Effector memory CD4-positive, alpha-beta T cell (primary cell): ENCODE measurements around the gene SPART.

ENCODE experiments used
- DNase-seq, 3 donors: peaks; one replicate each; pipeline ENCODE4 v3.0.0-alpha.2; 2020
- H3K27ac ChIP-seq: 2 replicates; pipeline ENCODE4 v1.7.0; 2013; ENCODE audit warnings: mild to moderate bottlenecking, low read length, moderate library complexity; ENCODE audit not compliant: insufficient read depth, poor library complexity, severe bottlenecking
- H3K27me3 ChIP-seq: replicated peaks from 2 replicates; pipeline ENCODE4 v1.7.0; 2013; ENCODE audit warnings: mild to moderate bottlenecking, low read length; ENCODE audit not compliant: insufficient read depth, control insufficient read depth, poor library complexity, severe bottlenecking
- H3K36me3 ChIP-seq: 2 replicates; pipeline ENCODE4 v1.7.0; 2013; ENCODE audit warnings: mild to moderate bottlenecking, low read length, moderate library complexity; ENCODE audit not compliant: control insufficient read depth, insufficient read depth
- H3K4me1 ChIP-seq: 2 replicates; pipeline ENCODE4 v1.7.0; 2013; ENCODE audit warnings: low read length, mild to moderate bottlenecking; ENCODE audit not compliant: control insufficient read depth, insufficient read depth, poor library complexity, severe bottlenecking
- H3K4me3 ChIP-seq: 2 replicates; pipeline ENCODE4 v1.7.0; 2013; ENCODE audit warnings: low read length, low read depth, mild to moderate bottlenecking; ENCODE audit not compliant: insufficient read depth, poor library complexity, severe bottlenecking
- H3K9me3 ChIP-seq: 2 replicates; pipeline ENCODE4 v1.7.0; 2013; ENCODE audit warnings: mild to moderate bottlenecking, low read length, moderate library complexity; ENCODE audit not compliant: control insufficient read depth

The SPART gene

GRCh38 chr13:36355632-36356031, 9.4 kb upstream of the SPART start:
- no peaks in the 10 kb centered on the region for H3K27me3 ChIP-seq
- H3K4me3 ChIP-seq = no peak overlapping the region
- no peak for DNase-seq
- H3K4me1 ChIP-seq = no peaks in the 10 kb centered on the region
- no peaks in the 10 kb centered on the region for H3K9me3 ChIP-seq
- no peak overlapping the region for H3K27ac ChIP-seq
- no peaks in the 10 kb centered on the region for H3K36me3 ChIP-seq

- Histone ChIP-seq H3K4me1 (no peaks in the 10 kb centered on the region), H3K9me3 (no peaks in the 10 kb centered on the region), H3K27me3 (peaks cover under 1% of the 10 kb centered on the region), H3K4me3 (no peak overlapping the region), H3K27ac (no peak overlapping the region), H3K36me3 (no peaks in the 10 kb centered on the region)
- no peak for DNase-seq
Observed at GRCh38 chr13:36354842-36355623, 8.8 kb upstream of the SPART start.

- Histone ChIP-seq H3K36me3 (no peaks in the 10 kb centered on the region), H3K4me3 (no peak overlapping the region), H3K4me1 (no peaks in the 10 kb centered on the region), H3K27me3 (peaks cover 2% of the 10 kb centered on the region), H3K27ac (no peak overlapping the region), H3K9me3 (no peaks in the 10 kb centered on the region)
- no peak for DNase-seq
Observed at GRCh38 chr13:36353001-36353400, 6.8 kb upstream of the SPART start.

GRCh38 chr13:36352350-36352749, 6.2 kb upstream of the SPART start:
- no peak overlapping the region for H3K4me3 ChIP-seq
- H3K4me1 ChIP-seq = no peaks in the 10 kb centered on the region
- H3K36me3 ChIP-seq = no peaks in the 10 kb centered on the region
- no peak for DNase-seq
- H3K27ac ChIP-seq = no peak overlapping the region
- no peaks in the 10 kb centered on the region for H3K9me3 ChIP-seq
- H3K27me3 ChIP-seq = peaks cover 2% of the 10 kb centered on the region

GRCh38 chr13:36347531-36348210, 1.5 kb upstream of the SPART start:
- Histone ChIP-seq H3K27me3 (peaks cover 2% of the 10 kb centered on the region), H3K27ac (no peak overlapping the region), H3K4me1 (peaks cover 8% of the 10 kb centered on the region), H3K9me3 (no peaks in the 10 kb centered on the region), H3K36me3 (no peaks in the 10 kb centered on the region), H3K4me3 (no peak overlapping the region)
- no peak for DNase-seq

- H3K27me3 ChIP-seq = peaks cover 2% of the 10 kb centered on the region
- peak overlapping the region; percentile 80 for H3K4me3 ChIP-seq
- DNase-seq = peak; percentile 25 to 38 (median 30)
- H3K27ac ChIP-seq = peak overlapping the region; percentile 91
- peaks cover 8% of the 10 kb centered on the region for H3K4me1 ChIP-seq
- H3K9me3 ChIP-seq = no peaks in the 10 kb centered on the region
- no peaks in the 10 kb centered on the region for H3K36me3 ChIP-seq
Observed at GRCh38 chr13:36345438-36346221, 564 bp downstream of the SPART start.

GRCh38 chr13:36344886-36345437, 1.2 kb downstream of the SPART start:
- H3K27ac ChIP-seq = peak overlapping the region; percentile 91

GRCh38 chr13:36344173-36344572, 2.0 kb downstream of the SPART start:
- Histone ChIP-seq H3K36me3 (no peaks in the 10 kb centered on the region), H3K4me3 (no peak overlapping the region), H3K9me3 (no peaks in the 10 kb centered on the region), H3K27ac (no peak overlapping the region), H3K27me3 (no peaks in the 10 kb centered on the region), H3K4me1 (peaks cover 8% of the 10 kb centered on the region)
- DNase-seq = no peak

More at GRCh38 chr13:36344886-36345437, 1.2 kb downstream of the SPART start:
- H3K4me3 ChIP-seq = peak overlapping the region; percentile 80
- H3K4me1 ChIP-seq = peaks cover 8% of the 10 kb centered on the region
- no peaks in the 10 kb centered on the region for H3K9me3 ChIP-seq
- H3K27me3 ChIP-seq = peaks cover 1% of the 10 kb centered on the region
- H3K36me3 ChIP-seq = no peaks in the 10 kb centered on the region
- peak; percentile 1 to 13 (median 7) for DNase-seq

GRCh38 chr13:36343766-36344165, 2.4 kb downstream of the SPART start:
- Histone ChIP-seq H3K27me3 (no peaks in the 10 kb centered on the region), H3K27ac (no peak overlapping the region), H3K4me3 (no peak overlapping the region), H3K9me3 (no peaks in the 10 kb centered on the region), H3K4me1 (peaks cover 8% of the 10 kb centered on the region), H3K36me3 (no peaks in the 10 kb centered on the region)
- DNase-seq = no peak
